HEK293T (cell line): ENCODE results near the gene CTSZ.

ENCODE experiments used
- CTCF ChIA-PET: fragments of 350-600 bp; formaldehyde crosslinking; extraction: SDS; loops from one replicate; lab custom pipeline; 2021; ENCODE audit warnings: antibody characterized with exemption, inconsistent platforms; lab: Yijun Ruan, JAX
- POLR2A ChIA-PET: fragments of 350-600 bp; formaldehyde crosslinking; extraction: SDS; loops from one replicate; lab custom pipeline; 2020; ENCODE audit warnings: antibody characterized with exemption, inconsistent platforms; lab: Yijun Ruan, JAX
- DNase-seq: peaks from one replicate; pipeline ENCODE4 v3.0.0; 2012; ENCODE audit warnings: mixed read lengths; ENCODE audit errors: extremely low spot score
- ARNT ChIP-seq: fragments of 450-650 bp; IDR thresholded peaks from 2 replicates; pipeline ENCODE4 v1.6.1; 2017; ENCODE audit warnings: mild to moderate bottlenecking
- BHLHE40 ChIP-seq: fragments of 450-650 bp; IDR thresholded peaks from 2 replicates; pipeline ENCODE4 v1.6.1; 2016; ENCODE audit warnings: mild to moderate bottlenecking, moderate library complexity, borderline replicate concordance
- CTBP1 ChIP-seq: fragments of 450-650 bp; IDR thresholded peaks from 2 replicates; pipeline ENCODE4 v1.6.1; 2016; ENCODE audit warnings: borderline replicate concordance
- ELF4 ChIP-seq: fragments of 450-650 bp; IDR thresholded peaks from 2 replicates; pipeline ENCODE4 v1.6.1; 2017; ENCODE audit warnings: antibody characterized with exemption
- FOXA1 ChIP-seq: fragments of 450-650 bp; IDR thresholded peaks from 2 replicates; pipeline ENCODE4 v1.6.1; 2016; ENCODE audit warnings: mild to moderate bottlenecking
- FOXK2 ChIP-seq: fragments of 450-650 bp; IDR thresholded peaks from 2 replicates; pipeline ENCODE4 v1.6.1; 2016; ENCODE audit warnings: mild to moderate bottlenecking
- FOXM1 ChIP-seq: fragments of 450-650 bp; IDR thresholded peaks from 2 replicates; pipeline ENCODE4 v1.6.1; 2017; ENCODE audit warnings: mild to moderate bottlenecking, borderline replicate concordance
- HDGF ChIP-seq: fragments of 450-650 bp; IDR thresholded peaks from 2 replicates; pipeline ENCODE4 v1.6.1; 2017; ENCODE audit warnings: antibody characterized with exemption, borderline replicate concordance
- L3MBTL2 ChIP-seq: fragments of 450-650 bp; conservative IDR thresholded peaks from 2 replicates; pipeline ENCODE4 v1.6.1; 2016; ENCODE audit warnings: mild to moderate bottlenecking
- LEF1 ChIP-seq: fragments of 450-650 bp; IDR thresholded peaks from 2 replicates; pipeline ENCODE4 v1.6.1; 2017; ENCODE audit warnings: mild to moderate bottlenecking, borderline replicate concordance
- NFRKB ChIP-seq: fragments of 450-650 bp; IDR thresholded peaks from 2 replicates; pipeline ENCODE4 v1.6.1; 2016; ENCODE audit warnings: mild to moderate bottlenecking, moderate library complexity
- SP1 ChIP-seq: fragments of 450-650 bp; IDR thresholded peaks from 2 replicates; pipeline ENCODE4 v1.6.1; 2017
- SUZ12 ChIP-seq: fragments of 450-650 bp; IDR thresholded peaks from 2 replicates; pipeline ENCODE4 v1.6.1; 2016; ENCODE audit warnings: mild to moderate bottlenecking
- TARDBP ChIP-seq: fragments of 450-650 bp; IDR thresholded peaks from 2 replicates; pipeline ENCODE4 v1.6.1; 2016
- ZNF384 ChIP-seq: fragments of 450-650 bp; IDR thresholded peaks from 2 replicates; pipeline ENCODE4 v1.6.1; 2016
- TF ChIP-seq, protein P1 (sequence below): fragments of 450-650 bp; IDR thresholded peaks from 2 replicates; pipeline ENCODE4 v1.6.1; 2016

The CTSZ gene

GRCh38 chr20:59004493-59004762 is 2.6 kb downstream of the CTSZ start:
- TF ChIP-seq TARDBP (no peak), L3MBTL2 (no peak), ZNF384 (no peak), FOXA1 (no peak), NFRKB (no peak), ARNT (no peak), HDGF (no peak)
- TF ChIP-seq, protein P1, sequence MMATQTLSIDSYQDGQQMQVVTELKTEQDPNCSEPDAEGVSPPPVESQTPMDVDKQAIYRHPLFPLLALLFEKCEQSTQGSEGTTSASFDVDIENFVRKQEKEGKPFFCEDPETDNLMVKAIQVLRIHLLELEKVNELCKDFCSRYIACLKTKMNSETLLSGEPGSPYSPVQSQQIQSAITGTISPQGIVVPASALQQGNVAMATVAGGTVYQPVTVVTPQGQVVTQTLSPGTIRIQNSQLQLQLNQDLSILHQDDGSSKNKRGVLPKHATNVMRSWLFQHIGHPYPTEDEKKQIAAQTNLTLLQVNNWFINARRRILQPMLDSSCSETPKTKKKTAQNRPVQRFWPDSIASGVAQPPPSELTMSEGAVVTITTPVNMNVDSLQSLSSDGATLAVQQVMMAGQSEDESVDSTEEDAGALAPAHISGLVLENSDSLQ = no peak
- DNase-seq = no peak
- CTCF ChIA-PET = no interaction called here
- POLR2A ChIA-PET = no interaction called here

DNA sequence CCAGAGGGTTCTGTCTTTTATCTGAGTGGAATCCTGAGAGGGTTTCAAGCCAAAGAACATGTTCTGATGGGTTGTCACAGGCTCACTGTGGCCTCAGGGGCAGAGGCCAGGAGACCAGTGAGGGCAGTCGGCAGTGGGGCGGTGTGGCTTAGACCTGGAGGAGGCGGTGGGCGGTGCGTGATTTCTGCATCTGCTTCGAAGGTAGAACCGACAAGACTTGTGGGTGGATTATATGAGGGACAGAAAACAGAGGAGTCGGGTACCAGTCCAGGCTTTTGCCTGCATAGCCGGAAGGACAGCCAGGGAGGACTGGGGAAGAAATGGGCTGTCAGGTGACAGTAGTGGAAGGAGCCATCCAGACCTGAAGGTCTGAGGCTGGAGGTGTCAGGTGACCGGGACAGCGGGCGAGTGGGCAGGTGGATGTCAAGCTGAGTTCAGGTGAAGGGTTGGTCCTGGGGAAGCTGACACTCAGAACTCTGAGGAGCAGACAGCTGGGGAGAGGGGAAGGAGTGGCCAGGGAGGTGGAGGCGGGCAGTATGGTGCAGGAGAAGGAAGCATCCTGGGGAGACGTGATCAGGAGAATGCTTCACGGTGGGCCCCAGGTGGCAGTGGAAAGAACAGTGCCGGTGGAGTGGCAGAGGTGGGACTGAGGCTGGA is 3.1 kb downstream of the CTSZ start:
- ChIA-PET POLR2A (no interaction called here), CTCF (no interaction called here)
- DNase-seq = no peak
- TF ChIP-seq FOXM1 (no peak), L3MBTL2 (no peak), FOXA1 (no peak), CTBP1 (no peak)

- ChIA-PET CTCF (no interaction called here), POLR2A (no interaction called here)
These were observed 4.1 kb downstream of the CTSZ start for GRCh38 chr20:59002874-59003399.

DNA sequence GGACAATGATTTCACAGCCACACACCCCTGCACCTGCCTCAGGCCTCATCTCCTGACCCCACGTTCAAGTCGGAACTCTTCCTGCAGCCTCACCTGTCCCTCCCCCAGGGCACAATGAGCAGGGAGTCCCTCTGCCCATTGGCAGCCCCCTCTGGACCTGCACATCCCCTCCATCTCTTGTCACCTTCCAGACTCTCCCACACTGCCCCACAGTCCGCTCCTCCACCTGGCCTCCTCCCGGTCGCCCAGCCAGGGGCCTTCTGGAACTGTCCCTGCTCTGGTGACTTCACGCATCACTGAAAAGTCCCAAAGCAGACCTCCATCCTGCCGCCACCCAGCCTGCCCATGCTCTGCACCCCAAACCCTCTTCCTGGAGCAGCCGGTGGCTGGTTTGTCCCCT is 4.7 kb downstream of the CTSZ start:
- CTCF ChIA-PET = no interaction called here

More at GRCh38 chr20:59002874-59003399, 4.1 kb downstream of the CTSZ start:
- no peak for TF ChIP-seq ARNT
- TF ChIP-seq FOXA1 = no peak
- no peak for TF ChIP-seq ELF4
- TF ChIP-seq, protein P1 = no peak
- TF ChIP-seq BHLHE40 = no peak
- no peak for TF ChIP-seq L3MBTL2
- no peak for TF ChIP-seq HDGF
- no peak for TF ChIP-seq NFRKB
- TF ChIP-seq FOXM1 = no peak
- no peak for TF ChIP-seq LEF1
- TF ChIP-seq CTBP1 = no peak
- TF ChIP-seq TARDBP = no peak
- no peak for TF ChIP-seq SUZ12
- TF ChIP-seq SP1 = no peak
- TF ChIP-seq ZNF384 = no peak
- TF ChIP-seq FOXK2 = no peak
- no peak for DNase-seq

GRCh38 chr20:59001449-59002171 is 5.4 kb downstream of the CTSZ start:
- TF ChIP-seq BHLHE40 (no peak), SUZ12 (no peak), FOXM1 (no peak), ELF4 (no peak), CTBP1 (no peak), FOXA1 (no peak), NFRKB (no peak), LEF1 (no peak), ARNT (no peak), L3MBTL2 (no peak)
- DNase-seq = no peak
- CTCF ChIA-PET = no interaction called here
- POLR2A ChIA-PET = no interaction called here

More for the DNA sequence above, 4.7 kb downstream of the CTSZ start:
- DNase-seq = no peak
- TF ChIP-seq CTBP1 (no peak), FOXK2 (no peak), LEF1 (no peak)
- TF ChIP-seq, protein P1 = no peak
- POLR2A ChIA-PET = no interaction called here

DNA sequence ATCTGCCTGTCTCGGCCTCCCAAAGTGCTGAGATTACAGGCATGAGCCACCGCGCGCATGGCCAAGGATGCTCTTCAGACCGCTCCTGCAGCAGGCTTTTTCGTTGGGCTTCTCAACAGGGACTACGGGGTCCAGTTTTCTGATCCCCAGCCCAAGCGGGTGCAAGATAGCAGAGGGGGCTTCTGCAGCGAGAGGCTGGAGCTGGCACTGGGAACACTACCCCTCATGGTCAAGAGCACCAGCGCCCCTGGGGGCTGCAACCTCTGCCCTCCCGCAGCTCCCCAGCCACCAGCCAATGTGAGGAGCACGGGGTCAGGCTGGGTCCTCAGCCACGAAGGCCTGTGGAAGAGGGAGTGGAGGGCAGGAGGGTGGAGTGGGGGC is 6.0 kb downstream of the CTSZ start:
- ChIA-PET CTCF (no interaction called here), POLR2A (no interaction called here)
- TF ChIP-seq ZNF384 = no peak
- no peak for TF ChIP-seq BHLHE40
- TF ChIP-seq FOXK2 = no peak
- no peak for TF ChIP-seq SP1
- TF ChIP-seq, protein P1 = no peak
- TF ChIP-seq ARNT = no peak
- DNase-seq = no peak
